RKO (cell line): ENCODE results near the gene C6orf163.
"Not testable (repeated sequence)": the region's sequence is repeated elsewhere in the genome, so short reads cannot be mapped to it uniquely, and the experiment has no call there.

Experiments used
- DNase-seq: peaks from one replicate; pipeline ENCODE4 v3.0.0-alpha.2; 2016; ENCODE audit warnings: low spot score

C6orf163 gene

DNA sequence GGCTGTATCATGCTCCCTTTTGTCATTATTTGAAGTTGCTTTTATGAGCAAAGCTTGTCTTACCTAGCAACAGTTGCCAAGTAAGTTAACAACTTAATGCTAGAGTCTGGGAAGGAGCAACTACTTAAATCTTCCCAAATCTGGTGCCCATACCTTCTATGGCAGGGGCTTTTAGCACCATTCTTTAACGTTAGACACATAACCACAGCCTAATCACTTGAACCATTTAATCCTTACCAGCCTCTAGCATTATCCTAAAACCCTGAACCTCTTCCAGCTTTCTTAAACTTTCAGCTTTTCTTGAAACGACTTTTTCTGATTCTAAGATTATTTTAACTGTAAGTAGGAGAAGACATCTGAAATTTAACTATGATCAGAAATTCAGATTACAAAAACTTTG is at the start of gene C6orf163:
TSS of gene C6orf163 (plus strand) at position 83 of the 400 bp plus-strand sequence. CDS start at position 370, 287 bp downstream.
- no peak for DNase-seq

DNA sequence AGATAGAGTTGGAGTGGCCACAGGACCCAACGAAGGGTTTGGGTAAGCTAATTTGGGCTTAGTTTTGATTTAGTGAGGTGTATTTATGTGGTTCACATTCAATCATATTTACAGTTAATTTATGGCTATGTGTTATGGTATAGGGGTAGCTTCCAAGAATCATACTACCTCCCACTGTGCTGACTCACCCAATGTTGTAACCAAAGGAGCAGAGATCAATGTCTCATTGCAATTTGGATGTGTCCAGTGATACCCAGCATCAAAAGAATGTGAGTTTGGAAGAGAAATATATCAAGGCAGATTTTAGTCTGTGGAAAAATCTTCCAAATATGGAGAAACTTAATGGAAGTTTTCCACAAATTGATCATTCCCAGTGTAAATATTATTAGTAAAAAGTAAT is 47.5 kb upstream of the C6orf163 start:
- DNase-seq: no peak

DNA sequence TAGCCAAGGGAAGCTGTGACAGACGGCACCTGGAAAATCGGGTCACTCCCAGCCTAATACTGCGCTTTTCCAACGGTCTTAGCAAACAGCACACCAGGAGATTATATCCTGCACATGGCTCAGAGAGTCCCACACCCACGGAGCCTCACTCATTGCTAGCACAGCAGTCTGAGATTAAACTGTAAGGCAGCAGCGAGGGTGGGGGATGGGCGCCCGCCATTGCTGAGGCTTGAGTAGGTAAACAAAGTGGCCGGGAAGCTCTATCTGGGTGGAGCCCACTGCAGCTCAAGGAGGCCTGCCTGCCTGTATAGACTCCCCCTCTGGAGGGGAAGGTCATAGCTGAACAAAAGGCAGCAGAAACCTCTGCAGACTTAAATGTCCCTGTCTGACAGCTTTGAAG is 43.3 kb upstream of the C6orf163 start:
- DNase-seq: not testable (repeated sequence)

DNA sequence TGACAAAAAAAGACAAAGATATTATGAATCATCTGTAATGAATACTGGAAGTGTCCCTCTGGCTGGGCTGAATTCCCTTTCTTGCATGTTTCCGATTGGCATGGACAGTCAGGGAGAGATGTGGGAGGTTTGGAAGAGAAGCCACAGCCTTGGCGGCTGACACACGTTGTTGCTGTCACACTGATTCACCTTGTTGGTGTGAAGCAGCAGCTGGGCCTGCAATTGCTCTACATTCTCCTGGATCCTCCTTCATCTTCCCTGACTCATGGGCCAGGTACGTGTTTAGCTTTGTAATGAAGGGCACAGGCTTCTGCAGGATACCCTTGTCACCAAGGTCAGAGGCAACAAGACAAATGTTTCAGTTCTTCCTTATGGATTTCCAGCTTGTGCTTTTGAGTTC is 35.6 kb upstream of the C6orf163 start:
- peak; percentile 15 for DNase-seq

DNA sequence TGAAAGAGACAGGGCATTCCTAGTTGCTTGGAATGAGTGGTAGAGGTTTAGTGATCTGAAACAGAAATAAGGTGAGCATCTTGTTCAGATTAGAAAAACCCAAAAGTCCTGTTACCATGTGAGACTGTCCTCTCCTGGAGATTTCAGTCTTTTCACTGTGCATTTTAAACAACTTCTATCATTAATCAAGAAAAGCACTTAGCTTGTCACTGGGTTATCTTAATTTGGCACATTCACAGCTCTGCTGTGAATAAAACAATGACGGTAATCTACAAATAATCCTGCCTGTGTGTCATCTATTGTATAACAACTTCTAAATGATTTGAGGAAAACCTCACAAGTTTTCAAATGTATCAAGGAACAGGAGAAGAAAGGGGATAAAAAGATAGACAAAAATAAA is 31.8 kb upstream of the C6orf163 start:
- DNase-seq: no peak

DNA sequence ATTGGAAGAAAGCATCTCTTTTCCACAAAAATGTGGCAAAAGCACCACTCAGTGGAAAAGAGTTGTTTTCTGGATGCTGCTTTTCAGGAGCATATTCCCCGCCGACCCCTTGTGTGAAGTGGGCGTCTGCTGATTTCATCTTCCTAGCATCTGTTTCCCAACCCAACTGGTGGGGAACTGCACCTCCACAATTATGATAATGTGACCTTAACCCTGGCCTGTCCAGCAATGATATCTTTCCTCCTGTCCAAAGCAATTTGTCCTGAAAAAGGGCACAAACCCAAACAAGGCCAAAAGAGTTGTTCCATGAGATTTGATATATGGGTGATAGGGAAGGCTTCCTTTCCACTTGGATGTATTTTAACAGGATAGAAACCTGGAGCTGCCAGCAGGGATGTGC is 29.5 kb upstream of the C6orf163 start:
- DNase-seq: no peak

DNA sequence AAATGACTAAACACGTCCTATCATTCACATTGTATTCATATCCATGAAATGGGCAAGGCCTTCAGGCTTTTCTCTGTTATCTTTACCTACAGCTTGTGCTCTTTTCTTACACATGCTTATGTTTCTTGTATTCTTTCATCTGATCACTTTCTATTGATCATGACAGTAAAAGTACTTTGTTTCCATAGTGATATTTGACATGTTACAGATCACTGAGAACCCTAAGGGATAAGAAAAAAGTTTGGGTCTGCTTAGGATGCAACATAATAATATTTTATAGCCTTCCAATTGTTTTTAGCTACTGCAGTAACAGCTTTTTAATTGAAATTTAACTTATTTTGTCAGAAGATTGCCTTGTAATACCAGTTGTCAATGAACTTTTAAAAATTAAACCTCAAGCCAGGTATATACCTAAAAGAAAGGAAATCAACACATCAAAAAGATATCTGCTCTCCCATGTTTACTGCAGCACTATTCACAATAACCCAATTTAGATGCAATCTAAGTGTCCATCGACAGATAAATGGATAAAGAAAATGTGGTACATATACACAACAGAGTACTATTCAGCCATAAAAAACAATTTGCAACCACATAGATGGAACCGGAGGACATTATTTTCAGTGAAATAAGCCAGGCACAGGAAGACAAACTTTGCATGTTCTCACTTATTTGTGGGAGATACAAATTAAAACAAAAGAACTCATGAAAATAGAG is 25.2 kb upstream of the C6orf163 start:
- DNase-seq: no peak

DNA sequence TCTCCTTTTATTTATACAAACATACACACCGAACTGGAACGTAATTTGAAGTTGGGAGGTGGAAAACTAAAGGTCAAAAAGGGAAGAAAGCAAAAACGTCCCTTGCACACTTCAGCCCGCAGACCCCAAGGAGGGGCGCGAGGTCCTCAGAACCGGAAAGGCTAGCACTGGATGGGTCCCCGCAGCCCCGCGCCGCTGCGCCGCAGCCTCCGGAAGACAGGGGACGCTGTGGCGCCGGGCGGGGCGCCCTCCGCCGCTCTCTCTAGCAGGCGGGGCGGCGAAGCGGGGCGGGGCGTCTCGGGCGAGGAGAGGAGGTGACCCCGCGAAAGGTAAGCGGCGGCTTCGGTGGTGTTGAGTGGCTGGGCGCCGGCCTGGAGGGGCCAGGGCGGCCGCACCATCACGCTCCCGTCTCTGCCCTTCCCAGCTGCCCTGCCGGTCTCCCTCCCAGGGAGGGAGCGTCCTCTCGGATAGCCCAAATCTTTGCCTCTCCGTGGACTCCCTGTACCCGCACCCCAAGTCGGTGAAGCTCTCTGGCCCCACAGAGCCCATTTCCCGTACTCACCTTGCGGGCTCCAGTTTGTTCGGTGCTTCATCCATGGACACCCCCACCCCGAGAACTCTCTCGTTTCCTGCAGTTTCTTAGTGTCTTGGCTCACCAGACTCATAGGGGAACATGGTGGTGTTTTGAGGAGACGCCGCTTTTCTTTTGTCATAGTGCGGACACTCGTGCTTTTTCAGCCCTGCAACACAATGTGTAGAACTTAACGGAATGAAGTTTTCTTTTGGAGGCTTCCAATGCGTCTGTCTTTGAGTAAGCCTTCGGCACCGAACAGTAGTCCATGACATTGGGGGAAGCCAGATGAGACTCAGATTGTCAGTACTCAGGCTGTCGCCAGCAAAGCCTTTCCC is 22.1 kb upstream of the C6orf163 start, which contains the start of gene SMIM8:
TSS of gene SMIM8 (plus strand) at position 285 of the 909 bp plus-strand sequence. CDS start 14,444 bp downstream, outside the sequence.
- DNase-seq: peak; percentile 78

DNA sequence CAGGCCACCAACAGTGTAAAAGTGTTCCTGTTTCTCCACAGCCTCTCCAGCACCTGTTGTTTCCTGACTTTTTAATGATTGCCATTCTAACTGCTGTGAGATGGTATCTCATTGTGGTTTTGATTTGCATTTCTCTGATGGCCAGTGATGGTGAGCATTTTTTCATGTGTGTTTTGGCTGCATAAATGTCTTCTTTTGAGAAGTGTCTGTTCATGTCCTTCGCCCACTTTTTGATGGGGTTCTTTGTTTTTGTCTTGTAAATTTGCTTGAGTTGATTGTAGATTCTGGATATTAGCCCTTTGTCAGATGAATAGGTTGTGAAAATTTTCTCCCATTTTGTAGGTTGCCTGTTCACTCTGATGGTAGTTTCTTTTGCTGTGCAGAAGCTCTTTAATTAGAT is 20.7 kb upstream of the C6orf163 start:
- DNase-seq: not testable (repeated sequence)

DNA sequence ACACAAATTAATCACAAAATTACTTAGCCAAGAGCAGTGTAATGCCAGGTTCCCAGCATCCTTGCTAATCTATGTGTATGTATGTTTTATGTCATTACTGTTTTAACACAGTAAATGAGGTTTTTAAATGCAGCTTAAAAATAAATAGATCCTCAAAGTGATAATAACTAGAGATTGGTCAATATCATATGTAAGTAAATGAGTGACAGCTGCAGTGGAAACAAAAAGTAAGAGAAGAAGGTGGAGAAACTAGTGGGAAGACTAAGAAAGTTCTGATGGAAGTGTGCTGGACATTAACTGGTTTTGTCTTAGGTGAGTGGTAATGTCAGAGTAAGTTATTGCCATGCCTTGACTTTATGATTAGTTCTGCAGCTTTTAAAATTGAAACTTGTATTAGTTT is 13.7 kb upstream of the C6orf163 start:
- DNase-seq: no peak

DNA sequence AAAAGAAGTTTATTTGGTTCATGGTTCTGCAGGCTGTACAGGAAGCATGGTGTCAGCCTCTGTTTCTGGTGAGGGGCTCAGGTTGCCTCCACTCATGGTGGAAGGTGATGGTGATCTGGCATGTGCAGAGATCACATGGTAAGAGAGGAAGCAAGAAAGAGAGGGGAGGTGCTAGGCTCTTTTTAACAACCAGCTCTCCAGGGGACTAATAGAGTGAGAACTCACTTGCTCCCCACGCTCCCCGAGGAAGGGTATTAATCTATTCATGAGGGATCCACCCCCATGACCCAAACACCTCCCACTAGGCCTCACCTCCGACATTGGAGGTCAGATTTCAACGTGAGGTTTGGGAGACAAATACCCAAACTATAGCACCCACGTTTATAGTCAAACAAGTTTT is 11.6 kb upstream of the C6orf163 start:
- no peak for DNase-seq

DNA sequence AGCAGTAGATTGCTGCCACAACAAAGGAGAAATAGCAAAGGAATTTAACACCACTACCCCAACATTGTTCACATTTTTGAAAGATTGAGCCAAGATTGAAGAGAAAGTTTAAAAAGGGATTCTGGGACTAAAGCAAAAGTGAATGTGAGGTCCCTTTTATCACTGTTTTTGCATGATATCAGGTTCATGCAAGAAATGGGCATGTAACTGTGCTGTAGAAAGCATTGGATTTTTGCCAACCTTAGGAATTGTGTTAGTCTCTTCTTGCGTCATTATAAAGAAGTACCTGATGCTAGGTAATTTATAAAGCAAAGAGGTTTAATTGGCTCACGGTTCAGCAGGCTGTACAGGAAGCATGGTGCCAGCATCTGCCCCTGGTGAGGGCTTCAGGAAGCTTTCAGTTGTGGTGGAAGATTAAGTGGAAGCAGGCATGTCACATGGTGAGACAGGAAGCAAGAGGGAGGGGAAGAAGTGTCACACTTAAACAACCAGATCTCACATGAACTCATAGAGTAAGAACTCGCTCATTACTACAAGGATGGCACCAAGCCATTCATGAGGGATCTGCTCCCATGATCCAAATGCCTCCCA is 10.9 kb upstream of the C6orf163 start:
- DNase-seq: peak; percentile 31

DNA sequence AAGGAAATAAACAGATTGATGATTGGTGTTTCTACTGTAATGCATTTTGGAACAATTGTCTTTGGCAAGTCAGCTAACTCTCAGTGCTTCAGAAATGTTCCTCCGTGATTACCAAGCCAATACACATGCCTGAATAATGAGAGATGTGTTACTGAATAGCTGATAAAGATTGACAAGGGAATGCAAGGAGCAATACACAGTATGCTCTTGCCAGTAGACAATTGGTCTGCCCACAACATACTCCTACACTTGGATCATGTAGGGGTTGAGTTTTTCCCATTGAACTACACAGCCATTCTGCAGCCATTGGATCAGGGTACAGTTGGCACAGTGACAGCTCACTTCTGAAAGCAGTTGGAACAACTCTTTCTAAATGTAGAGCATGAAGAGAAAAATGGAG is 9.9 kb upstream of the C6orf163 start:
- no peak for DNase-seq

DNA sequence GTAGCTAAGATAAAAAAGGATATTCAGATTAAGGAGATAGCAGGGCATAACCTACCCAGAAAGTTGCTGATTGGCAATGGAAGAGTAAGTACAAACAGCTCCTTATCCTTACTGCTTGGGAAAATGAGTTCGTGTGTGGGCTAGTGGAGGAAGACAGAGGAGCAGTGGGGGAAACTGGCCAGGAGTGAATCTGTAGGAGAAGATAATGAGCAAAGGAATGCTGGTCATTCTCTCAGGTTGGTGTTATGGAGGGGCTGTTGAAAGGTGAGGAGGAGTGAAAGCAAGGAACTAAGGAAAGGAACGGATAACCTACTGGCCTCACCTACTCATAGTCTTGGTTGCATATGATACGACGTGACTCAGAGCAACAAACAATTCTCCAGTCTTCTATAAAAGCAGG is 8.2 kb upstream of the C6orf163 start:
- DNase-seq: no peak

DNA sequence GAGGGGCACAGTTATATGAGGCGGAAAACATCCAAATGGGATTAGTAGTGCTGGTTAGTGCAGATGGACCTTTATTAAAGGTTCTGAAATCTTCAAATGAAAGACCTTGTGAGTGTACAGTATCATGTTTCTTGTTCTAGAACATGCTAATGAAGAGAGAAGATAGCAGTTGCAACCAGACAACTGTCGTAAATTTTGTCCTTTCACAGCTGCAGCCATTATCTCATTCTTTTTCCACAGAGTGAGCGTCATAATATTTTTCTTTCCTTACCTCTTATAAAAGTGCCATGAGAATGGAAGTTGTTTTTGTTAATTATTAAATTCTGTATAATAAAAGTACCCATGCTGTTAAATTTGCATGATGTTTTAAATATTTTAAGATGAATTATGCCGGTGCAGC is 4.4 kb upstream of the C6orf163 start:
- no peak for DNase-seq

DNA sequence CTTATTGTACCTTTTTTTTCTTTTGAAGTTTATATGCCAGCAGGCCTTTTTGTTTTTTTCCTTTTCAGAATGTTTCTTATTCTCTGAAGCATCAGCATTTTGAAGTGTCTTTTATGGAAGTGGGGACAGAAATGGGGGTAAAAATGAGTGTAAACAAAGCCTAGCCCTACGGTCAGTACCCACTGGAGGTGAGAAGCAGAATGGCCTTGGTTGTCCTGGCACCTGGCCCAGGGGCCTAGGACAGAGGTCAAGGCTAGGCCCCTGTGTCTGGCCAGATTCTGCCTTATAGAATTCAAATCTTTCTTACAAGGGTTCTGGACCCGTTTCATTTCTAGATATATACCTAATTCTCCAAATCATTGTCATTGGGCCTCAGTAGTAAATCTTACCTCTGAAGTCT is 3.5 kb upstream of the C6orf163 start:
- DNase-seq: no peak

DNA sequence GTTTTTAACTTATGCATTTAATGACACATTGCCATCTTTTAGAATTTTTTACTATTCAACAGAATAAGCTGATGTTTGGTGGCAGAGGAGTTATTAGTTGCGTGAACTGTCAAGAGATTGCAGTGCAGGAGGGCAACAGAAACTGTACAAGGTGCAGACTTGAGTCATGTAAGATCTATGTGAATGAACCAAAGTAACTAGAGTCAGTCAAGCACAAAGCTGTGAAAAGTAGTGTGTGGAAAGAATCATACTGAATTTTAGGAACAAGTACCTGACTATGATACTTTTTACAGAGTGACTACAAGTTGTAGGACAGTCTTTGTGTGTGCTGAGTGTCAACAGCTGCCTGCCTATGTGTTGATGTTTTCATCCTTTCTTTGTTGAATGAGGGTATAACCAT is 2.7 kb upstream of the C6orf163 start:
- no peak for DNase-seq

DNA sequence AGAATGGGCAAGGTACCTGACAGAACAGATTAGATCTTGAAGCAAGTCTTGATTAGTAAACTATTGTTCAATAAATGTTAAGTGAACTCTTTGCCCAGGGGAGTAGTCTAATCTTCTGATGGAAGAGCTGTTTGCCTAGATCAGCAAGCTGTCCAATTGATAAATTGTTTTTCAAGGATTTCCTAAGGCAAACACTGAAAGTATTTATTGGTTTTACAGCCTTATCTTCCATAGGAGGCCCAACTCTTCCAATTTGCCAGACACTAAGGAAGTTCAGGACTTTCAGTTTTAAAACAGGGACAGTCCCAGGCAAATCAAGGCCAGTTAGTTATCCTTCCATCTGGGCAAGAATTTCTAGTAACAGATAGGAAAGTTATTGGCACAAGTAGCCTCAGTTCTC is 1.8 kb upstream of the C6orf163 start:
- no peak for DNase-seq

DNA sequence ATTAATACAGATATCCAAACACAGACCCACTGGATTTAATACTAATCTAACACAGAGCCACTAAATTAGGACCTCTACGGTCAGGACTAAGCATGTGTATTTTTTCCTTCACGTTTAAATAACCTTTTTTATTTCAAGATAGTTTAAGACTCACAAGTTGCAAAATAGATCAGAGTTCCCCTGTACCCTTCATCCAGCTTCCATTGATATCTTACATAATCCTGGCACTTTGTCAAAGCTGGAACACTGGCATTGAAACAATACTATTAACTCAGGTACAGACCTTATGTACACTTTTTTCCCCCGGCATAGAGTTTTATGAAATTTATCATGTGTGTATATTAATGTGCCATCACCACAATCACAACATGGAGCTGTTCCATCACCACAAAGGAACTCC is 2.1 kb downstream of the C6orf163 start:
- DNase-seq: no peak

DNA sequence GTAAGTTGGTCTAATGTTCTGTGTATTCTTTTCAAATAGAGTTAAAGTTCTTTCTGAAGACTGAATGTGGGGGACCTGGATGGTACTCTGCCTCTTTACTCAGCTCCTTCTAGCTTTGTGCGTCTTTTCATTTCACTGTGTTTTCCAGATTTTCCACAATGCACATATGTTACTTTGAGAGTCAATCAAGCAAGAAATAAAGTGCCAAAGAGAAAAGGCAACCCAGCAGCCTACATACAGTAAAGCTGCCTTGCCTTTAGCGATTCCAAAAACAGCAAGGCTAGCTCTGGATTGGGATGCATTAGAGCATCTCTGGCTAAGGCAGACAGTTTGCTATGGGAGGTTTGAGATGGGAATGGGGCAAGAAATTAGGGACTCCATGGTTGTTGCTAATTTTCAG is 5.3 kb downstream of the C6orf163 start:
- no peak for DNase-seq

DNA sequence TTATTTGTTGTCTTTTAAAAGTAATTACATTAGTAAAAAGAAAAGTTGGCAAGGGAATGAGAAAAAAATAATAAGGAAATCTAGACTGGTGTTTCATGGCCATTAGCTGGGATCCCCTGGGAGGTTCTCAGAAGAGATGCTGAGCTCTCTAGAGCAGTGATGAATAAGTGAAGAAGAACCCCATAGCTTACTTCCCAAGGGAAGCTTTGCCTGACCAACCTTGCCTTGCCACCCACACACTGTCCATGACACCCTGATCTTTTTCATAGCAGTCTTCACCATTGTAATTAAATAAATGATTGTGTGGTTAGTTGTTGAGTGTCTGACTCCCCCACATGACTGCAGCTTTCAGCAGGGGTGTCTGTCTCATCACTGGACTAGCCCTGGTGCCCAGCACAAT is 5.9 kb downstream of the C6orf163 start:
- DNase-seq: no peak

DNA sequence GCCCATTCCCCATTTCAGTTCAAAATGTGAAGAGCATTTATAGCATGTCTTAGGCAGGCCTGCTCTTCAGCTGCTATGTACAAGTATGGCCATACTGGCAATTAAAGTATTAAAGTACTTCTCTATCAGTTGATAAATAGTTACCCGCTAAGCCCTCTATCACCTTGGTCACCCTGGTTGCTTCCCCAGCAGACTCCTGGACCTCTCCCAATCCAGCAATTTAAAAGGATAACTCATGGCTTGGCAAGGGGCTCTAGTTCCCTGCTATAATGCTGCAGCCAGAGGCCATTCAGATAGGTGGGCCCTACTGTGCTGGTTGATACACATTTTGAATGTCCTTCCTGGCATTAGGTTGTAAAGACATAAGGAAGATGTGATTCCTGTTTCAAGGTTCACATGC is 7.0 kb downstream of the C6orf163 start:
- no peak for DNase-seq

DNA sequence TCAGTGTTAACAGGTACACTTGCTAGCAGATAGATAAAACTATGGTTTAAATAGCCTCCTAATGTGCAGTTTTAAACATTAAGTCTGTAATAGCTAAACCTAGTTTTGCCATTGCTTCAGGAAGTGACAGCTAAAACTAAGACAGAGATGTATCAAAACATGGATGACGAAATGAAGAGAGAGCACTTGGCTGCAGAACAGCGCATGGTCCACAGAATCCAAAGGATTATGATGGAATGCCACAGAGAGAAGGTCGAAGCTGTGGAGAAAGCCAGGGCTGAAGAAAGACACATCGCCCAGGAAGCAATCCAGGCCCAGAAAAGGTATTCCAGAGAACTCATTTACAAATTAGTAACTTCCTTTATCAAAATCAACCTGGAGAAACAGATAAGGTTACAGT is 11.6 kb downstream of the C6orf163 start:
- DNase-seq: no peak
